Endothelial cell (in vitro differentiated cells): Measurements from ENCODE around the gene PDLIM4. TPM values are rescaled to one million over a fixed set of nuclear protein-coding genes. Genes with fewer than 3 reads are reported as not detected.

Source experiments
- DNase-seq: peaks from one replicate; pipeline ENCODE4 v3.0.0; 2021; ENCODE audit warnings: low spot score
- H3K27ac Mint-ChIP-seq: one replicate; pipeline ENCODE4 v1.8.0; 2021; ENCODE audit warnings: mixed read lengths, inconsistent platforms; ENCODE audit not compliant: unreplicated experiment
- H3K27me3 Mint-ChIP-seq: one replicate; pipeline ENCODE4 v1.8.0; 2021; ENCODE audit warnings: mild to moderate bottlenecking, moderate library complexity, mixed read lengths, inconsistent platforms; ENCODE audit not compliant: unreplicated experiment
- H3K36me3 Mint-ChIP-seq: one replicate; pipeline ENCODE4 v1.8.0; 2021; ENCODE audit warnings: mild to moderate bottlenecking, low read depth, mixed read lengths, inconsistent platforms; ENCODE audit not compliant: unreplicated experiment
- H3K4me1 Mint-ChIP-seq: one replicate; pipeline ENCODE4 v1.8.0; 2021; ENCODE audit warnings: mild to moderate bottlenecking, mixed read lengths, inconsistent platforms; ENCODE audit not compliant: unreplicated experiment
- H3K4me3 Mint-ChIP-seq: one replicate; pipeline ENCODE4 v1.8.0; 2021; ENCODE audit warnings: mild to moderate bottlenecking, mixed read lengths, inconsistent platforms; ENCODE audit not compliant: unreplicated experiment
- H3K9me3 Mint-ChIP-seq: one replicate; pipeline ENCODE4 v1.8.0; 2021; ENCODE audit warnings: mixed read lengths, inconsistent platforms; ENCODE audit not compliant: unreplicated experiment
- CTCF ChIP-seq: fragments of 200-600 bp; sonication (generic); IDR thresholded peaks from one replicate; pipeline ENCODE4 v1.5.0; 2021; ENCODE audit warnings: antibody characterized with exemption; ENCODE audit not compliant: unreplicated experiment
- total RNA-seq: library from RNA; stranded (reverse); fragmentation: NEBNext Ultra II Directional; extraction: Animal tissue kit (Norgen Biotek cat#: 25700); gene quantifications from one replicate; pipeline ENCODE4 v1.2.1, GENCODE V29; 2021; ENCODE audit not compliant: unreplicated experiment

PDLIM4 gene
- total RNA-seq, 1 donor from 2014 or later = 8.5 TPM

GRCh38 chr5:132222649-132223038 lies 34.9 kb upstream of the PDLIM4 start:
- H3K4me3 Mint-ChIP-seq = no peak overlapping the region
- DNase-seq = no peak
- H3K27me3 Mint-ChIP-seq = peaks cover 4% of the 10 kb centered on the region
- TF ChIP-seq CTCF = no peak
- no peak overlapping the region for H3K27ac Mint-ChIP-seq
- no peaks in the 10 kb centered on the region for H3K36me3 Mint-ChIP-seq
- peaks cover 4% of the 10 kb centered on the region for H3K4me1 Mint-ChIP-seq
- no peaks in the 10 kb centered on the region for H3K9me3 Mint-ChIP-seq

- Mint-ChIP-seq H3K4me3 (no peak overlapping the region), H3K9me3 (no peaks in the 10 kb centered on the region), H3K27ac (no peak overlapping the region), H3K27me3 (peaks cover 4% of the 10 kb centered on the region), H3K36me3 (peaks cover under 1% of the 10 kb centered on the region), H3K4me1 (peaks cover 4% of the 10 kb centered on the region)
- DNase-seq = no peak
- TF ChIP-seq CTCF = no peak
Measured at GRCh38 chr5:132223861-132224260, 33.6 kb upstream of the PDLIM4 start.

GRCh38 chr5:132224716-132225115 lies 32.8 kb upstream of the PDLIM4 start:
- no peak for TF ChIP-seq CTCF
- H3K4me3 Mint-ChIP-seq = no peak overlapping the region

GRCh38 chr5:132225165-132226032 lies 32.1 kb upstream of the PDLIM4 start:
- Mint-ChIP-seq H3K36me3 (peaks cover 9% of the 10 kb centered on the region), H3K27me3 (peaks cover 13% of the 10 kb centered on the region), H3K9me3 (no peaks in the 10 kb centered on the region), H3K4me3 (no peak overlapping the region), H3K4me1 (peaks cover 13% of the 10 kb centered on the region), H3K27ac (no peak overlapping the region)
- no peak for DNase-seq
- no peak for TF ChIP-seq CTCF

More at GRCh38 chr5:132224716-132225115, 32.8 kb upstream of the PDLIM4 start:
- Mint-ChIP-seq H3K36me3 (peaks cover 9% of the 10 kb centered on the region), H3K4me1 (peaks cover 12% of the 10 kb centered on the region), H3K27me3 (peaks cover 11% of the 10 kb centered on the region), H3K27ac (no peak overlapping the region), H3K9me3 (no peaks in the 10 kb centered on the region)
- DNase-seq = no peak
